ENCODE results near the gene TNFAIP8L3.
A peak's percentile ranks its signal among the peaks of the same experiment; 100 is the strongest.

The TNFAIP8L3 gene

GRCh38 chr15:51089699-51090453 is 4.8 kb downstream of the TNFAIP8L3 start:
- no peak for DNase-seq (ENCODE audit: low read depth)

- DNase-seq (ENCODE audit: low read depth) = no peak
These were observed 5.7 kb downstream of the TNFAIP8L3 start for GRCh38 chr15:51089041-51089440.

DNA sequence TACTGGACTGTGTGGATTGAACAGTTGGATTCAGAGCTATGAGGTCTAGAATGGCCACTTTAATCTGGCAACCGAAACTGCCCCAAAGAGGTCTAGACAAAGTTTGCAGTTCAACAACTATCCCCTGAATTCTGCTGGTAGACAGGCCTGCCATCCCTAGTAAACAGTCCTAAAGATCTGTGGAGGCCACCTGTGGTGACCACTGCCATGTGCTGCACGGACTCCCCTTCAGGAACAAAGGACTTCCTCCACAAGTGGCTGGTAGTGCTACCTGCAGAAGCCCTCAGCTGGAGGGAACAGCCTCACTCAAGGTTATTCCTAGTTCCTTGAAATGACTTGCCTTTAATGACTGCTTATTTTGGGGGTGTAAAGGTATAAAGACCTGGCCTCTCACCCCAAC is 6.1 kb downstream of the TNFAIP8L3 start:
- DNase-seq (ENCODE audit: low read depth) = no peak

DNA sequence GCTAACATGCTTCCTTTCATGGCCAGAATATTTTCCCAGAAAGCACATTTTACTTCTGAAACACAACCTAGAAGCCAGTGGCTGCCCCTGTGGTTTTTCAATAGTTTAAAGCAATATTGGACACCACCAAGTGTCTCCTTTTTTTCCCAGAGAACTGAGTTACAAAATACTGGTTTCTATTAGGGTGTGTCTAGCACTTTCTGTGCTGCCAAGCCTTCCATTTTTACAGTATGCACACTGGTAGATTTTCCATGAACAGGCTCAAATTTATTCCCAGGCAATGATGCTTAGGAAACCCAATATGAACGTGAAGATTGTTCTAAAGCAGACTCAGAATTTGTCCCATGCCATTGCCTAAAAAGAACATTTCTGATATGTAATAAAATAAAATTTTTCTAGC is 7.2 kb downstream of the TNFAIP8L3 start:
- no peak for DNase-seq (ENCODE audit: low read depth)

- no peak for DNase-seq (ENCODE audit: low read depth)
These were observed 8.3 kb downstream of the TNFAIP8L3 start for GRCh38 chr15:51086409-51086808.

GRCh38 chr15:51085764-51086163 is 8.9 kb downstream of the TNFAIP8L3 start:
- no peak for DNase-seq (ENCODE audit: low read depth)

DNA sequence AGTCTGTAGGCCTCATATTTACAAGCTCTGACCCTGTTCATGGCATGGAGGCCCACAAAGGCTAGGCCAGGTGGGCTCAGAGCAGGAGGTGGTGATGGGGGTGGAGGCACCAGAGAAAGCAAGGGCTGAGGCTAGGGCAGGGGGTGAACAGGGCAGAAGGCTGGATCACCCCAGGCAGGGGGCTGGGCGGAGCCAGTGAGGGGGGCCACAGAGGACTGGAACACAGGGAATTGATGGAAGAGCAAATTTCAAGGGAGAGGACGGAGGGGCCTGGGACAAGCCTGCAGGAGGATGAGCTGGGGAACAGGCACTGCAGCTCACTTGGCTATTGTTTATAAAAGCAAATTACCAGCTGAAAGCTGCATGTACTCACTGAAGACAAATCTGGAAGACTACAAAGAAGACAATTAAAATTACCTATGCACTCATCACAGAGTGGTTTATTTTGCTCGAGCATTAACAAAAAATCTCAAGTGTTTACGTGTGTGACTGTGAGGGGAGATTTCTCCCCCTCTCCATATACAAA is 11.0 kb downstream of the TNFAIP8L3 start:
- DNase-seq (ENCODE audit: low read depth) = no peak

DNA sequence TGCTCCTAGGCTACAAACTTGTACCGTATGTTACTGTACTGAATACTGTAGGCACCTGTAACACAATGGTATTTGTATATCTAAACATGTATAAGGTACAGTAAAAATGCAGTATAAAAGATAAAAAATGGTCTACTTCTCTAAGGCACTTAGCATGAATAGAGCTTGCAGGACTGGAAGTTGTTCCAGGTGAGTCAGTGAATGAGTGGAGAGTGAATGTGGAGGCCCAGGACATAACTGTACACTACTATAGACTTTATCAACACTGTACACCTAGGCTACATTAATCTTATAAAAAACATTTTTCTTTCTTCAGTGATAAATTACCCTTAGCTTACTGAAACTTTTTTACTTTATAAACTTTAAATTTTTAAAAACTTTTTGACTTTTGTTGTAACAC is 12.5 kb downstream of the TNFAIP8L3 start:
- DNase-seq (ENCODE audit: low read depth) = no peak

- no peak for DNase-seq (ENCODE audit: low read depth)
These were observed 14.4 kb downstream of the TNFAIP8L3 start for GRCh38 chr15:51080286-51080685.

DNA sequence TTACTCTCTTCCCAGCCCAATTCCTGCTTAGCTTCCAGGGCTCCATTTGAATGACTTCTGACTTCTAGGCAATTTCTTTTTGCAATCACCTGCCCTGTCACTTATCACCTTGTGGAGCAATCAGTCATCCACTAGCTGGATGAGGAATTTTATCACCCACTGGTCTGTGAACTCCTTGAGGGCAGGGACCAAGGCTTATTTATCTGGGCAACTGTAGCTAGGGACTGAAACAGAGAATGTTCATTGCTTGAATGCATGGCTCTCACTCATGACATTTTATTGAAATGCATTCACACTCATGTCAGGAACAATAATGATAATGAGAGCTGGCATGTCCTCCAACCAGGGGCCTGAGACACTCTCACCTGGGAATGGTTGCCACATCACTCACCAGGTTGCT is 15.5 kb downstream of the TNFAIP8L3 start:
- no peak for DNase-seq (ENCODE audit: low read depth)

- peak; percentile 46 for DNase-seq (ENCODE audit: low read depth)
These were observed 17.2 kb downstream of the TNFAIP8L3 start for GRCh38 chr15:51077221-51078153.

DNA sequence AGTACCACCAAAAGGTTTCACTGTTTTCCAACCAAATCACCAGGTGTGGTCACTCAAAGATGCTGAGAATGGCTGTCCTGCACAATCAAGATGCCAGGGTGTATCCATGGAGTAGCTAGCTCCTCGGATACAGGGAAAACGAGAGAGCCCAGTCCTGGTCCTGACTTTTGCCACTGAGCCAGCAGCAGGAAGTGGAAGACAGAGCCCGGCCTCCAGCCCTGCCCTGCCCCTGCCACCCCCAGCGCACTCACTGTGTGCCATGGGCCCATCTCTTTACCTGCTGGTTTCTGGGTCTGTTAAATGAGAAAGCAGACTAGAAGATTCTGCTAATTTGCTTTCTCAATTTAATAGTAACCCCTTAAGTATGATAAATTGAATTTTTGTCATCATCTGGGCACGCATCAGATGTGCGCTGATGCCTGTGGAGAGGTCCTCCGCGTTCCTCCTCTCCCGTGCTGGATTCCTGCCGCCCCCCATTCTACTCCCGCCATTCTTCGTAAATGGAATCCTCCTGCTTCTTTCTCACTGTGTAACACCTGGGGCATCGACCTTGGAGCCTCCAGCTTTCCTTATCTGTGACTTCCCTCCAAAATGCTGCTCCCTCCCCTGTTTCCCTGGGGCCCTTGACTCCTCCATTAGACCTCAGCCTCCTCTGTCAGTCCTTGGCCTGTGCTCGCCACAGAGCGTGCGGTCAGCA is 18.0 kb downstream of the TNFAIP8L3 start:
- no peak for DNase-seq (ENCODE audit: low read depth)

- no peak for DNase-seq (ENCODE audit: low read depth)
These were observed 18.7 kb downstream of the TNFAIP8L3 start for GRCh38 chr15:51075826-51076523.

DNA sequence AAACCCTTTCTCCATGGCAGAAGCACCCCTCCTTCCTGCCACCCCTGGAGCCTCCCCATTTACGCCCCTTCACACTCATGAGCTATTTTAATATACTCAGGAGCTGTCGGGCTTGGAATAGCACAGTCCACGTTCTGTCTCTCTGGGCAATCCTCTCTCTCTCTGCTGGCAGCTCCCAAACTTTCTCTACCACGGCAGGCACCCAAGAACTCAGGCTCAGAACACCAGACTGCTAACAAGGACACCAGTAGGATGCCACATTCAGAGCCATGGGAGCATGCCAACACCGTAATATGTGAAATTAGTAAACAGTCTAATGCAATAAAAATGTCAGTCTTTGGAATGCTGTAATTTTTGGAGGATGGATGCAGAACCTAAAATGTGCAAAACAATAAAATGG is 19.3 kb downstream of the TNFAIP8L3 start:
- no peak for DNase-seq (ENCODE audit: low read depth)

DNA sequence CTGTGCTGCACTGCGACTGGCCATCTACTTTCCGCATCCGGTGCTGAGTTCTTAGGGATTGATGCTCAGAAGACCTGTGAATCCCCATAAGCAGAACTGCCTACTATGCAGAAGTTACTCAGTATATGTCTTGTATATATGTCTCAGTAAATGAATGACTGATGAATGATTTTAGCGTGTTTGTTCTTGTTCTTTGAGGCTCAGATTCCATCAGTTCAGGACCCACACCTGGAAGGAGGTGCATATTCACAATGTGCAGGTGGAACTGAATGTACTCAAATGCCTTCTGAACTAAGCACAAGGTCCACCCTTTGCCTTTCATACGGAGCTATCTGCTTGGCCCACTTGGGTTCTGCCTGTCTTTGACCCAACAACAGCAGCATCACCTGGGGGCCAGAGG is 19.8 kb downstream of the TNFAIP8L3 start:
- DNase-seq (ENCODE audit: low read depth) = no peak

DNA sequence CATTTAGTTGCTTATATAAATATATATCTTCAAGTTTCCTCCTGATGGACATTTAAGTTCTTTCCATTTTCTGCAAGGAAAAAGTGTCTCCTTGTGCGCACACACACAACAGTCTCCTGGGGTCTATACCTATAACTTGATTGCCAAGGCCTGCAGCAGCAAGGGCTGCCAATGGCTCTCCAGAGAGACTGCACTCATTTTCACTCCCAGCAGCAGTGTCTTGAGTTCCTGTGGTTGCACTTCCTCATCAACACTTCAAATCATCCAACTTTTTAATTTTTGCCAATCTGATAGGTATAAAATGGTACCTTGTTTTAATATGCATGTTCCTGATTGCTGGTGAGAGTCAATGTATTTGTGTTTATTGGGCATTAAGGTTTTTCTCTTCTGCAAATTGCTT is 23.1 kb downstream of the TNFAIP8L3 start:
- DNase-seq (ENCODE audit: low read depth) = no peak

- no peak for DNase-seq (ENCODE audit: low read depth)
These were observed 24.7 kb downstream of the TNFAIP8L3 start for GRCh38 chr15:51069983-51070382.

DNA sequence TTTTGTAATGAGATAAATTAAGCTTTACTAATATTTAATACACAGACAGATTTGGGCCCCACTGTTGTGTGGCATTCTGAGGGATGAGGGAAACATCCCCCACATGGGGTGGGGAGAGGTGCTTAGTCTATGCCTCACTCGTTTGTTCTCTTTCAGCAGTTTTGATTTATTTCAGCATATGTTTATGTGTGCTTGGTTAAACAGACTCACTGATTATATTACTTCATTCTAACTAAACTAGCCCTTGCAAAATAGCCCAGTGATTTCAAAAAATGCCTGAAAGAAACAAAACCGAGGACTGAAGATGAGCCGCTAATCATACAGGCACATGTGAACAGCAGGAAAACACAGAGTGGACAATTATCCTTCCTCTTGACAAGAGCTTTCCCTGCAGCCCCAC is 27.2 kb downstream of the TNFAIP8L3 start:
- DNase-seq (ENCODE audit: low read depth) = no peak

DNA sequence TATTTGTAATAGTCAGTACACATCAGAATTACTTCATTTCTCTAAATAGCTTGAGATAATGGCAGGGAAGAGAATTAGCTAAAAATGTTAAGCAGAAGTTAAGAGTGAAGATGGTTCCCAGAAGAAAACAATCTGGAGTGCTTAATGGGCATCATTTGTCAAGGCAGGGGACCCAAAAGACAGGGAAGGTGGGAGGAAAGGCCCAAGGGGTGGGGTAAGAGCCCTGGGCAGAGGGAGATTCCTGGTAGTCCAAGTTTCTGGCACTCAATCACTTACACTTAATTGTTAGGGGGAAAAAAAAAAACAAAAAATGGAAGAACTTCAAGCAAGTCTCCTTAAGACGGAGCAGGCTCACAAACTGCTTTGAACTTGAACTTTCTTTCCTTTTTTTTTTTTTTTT is 28.9 kb downstream of the TNFAIP8L3 start:
- DNase-seq (ENCODE audit: low read depth) = no peak

- DNase-seq (ENCODE audit: low read depth) = no peak
These were observed 29.4 kb downstream of the TNFAIP8L3 start for GRCh38 chr15:51065261-51065660.

DNA sequence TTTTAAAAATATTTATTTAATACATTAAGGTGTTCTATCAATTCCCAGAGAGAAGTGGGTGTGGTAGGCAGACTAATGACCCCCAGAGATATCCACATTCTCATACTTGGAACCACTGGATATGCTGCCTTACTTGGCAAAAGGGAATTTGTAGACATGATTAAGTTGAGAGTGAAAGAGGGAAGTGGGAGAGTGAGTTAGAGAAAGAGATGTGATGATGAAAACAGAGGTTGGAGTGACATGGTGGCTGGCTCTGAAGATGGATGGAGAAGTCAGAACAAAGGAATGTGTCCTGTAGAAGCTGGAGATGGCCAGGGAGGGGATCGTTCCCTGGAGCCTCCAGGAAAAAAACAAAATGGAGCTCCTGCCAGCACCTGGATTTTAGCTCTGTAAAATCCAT is 32.0 kb downstream of the TNFAIP8L3 start:
- no peak for DNase-seq (ENCODE audit: low read depth)

All from fibroblast of the conjunctiva (primary cell).